GM21723 (cell line): ENCODE measurements around the gene ABHD2.
"Not testable (repeated sequence)": the region's sequence is repeated elsewhere in the genome, so short reads cannot be mapped to it uniquely, and the experiment has no call there.

ENCODE experiments used
- ATAC-seq: cut with Tn5 transposase; IDR thresholded peaks from one replicate; pipeline ENCODE4 v1.9.1; 2021; ENCODE audit warnings: mild to moderate bottlenecking, moderate library complexity; ENCODE audit not compliant: unreplicated experiment

Gene ABHD2

DNA sequence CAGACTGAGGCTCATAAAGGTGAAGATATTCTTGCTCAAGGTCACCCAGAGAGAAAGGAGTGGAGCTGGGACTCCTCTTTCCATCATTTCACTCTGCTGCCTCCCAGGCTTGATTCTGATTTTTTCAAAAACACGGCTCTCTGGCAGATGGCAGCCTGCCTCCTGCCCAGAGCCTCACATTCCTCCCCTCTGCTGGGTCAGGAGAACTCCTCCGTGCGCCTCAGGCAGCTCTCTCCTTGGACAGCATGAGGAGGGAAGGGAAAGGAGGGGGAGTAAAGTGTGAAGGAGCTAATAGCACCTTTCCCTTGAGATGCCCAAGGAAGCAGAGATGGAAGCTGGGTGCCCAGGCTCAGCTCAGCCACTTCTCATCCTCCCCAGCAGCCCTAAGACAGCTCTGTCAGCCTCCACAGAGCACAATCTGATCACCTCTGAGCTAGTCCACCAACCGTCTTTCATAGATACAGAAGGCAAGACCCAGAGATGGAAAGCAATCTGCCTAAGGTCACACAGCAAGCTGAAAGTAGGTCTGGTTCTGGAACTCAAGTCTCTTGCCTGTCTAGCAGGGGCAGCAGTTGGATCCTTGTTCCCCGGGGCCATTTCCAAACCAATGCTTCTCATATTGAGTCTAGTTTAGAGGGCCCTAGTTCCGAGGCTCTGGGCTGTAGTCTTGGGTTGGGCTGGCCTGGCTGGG lies 129.6 kb downstream of the ABHD2 start:
- no peak for ATAC-seq

GRCh38 chr15:89218531-89218930 lies 130.3 kb downstream of the ABHD2 start:
- no peak for ATAC-seq

DNA sequence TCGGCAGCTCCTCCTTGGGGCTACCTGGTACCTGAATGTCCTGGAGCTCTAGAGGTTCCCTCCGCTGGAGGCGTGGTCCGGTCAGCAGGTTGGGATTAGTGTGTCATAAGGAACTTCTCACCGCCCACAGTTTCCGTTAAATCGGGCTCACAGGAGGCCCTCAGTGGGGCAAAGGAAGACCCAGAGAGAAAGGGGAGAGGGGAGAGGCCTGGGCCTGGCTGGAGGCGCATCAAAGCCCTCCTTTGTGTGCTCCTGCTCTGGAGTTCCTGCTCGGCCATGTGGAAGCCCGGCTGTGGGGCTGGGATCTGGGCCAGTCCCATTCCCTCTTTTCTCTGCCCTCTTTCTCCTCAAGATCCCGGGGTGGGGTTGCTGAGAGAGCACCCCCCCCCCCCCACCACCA lies 133.3 kb downstream of the ABHD2 start, which contains the start of gene RLBP1:
TSS of gene RLBP1 (minus strand) at position 37 of the 400 bp plus-strand sequence. CDS start 2,604 bp downstream, outside the sequence.
- ATAC-seq, result no peak

DNA sequence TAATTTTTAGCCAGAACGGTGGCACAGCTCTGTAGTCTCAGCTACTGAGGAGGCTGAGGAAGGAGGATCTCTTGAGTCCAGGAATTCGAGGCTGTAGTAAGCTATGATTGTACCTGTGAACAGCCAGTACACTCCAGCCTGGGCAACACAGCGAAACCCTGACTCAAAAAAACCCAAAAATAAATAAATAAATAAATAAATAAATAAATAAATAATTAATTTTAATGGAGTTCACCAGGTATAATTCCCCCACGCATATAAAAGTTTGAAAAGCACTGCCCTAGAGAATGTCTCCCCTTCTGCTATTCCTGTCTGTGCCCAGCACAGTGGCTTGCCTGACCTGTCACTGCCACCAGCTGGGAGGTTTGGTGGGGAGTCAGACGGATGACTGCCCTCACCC lies 137.3 kb downstream of the ABHD2 start:
- no peak for ATAC-seq

- ATAC-seq, result no peak
These were observed 138.3 kb downstream of the ABHD2 start for GRCh38 chr15:89226359-89227221.

DNA sequence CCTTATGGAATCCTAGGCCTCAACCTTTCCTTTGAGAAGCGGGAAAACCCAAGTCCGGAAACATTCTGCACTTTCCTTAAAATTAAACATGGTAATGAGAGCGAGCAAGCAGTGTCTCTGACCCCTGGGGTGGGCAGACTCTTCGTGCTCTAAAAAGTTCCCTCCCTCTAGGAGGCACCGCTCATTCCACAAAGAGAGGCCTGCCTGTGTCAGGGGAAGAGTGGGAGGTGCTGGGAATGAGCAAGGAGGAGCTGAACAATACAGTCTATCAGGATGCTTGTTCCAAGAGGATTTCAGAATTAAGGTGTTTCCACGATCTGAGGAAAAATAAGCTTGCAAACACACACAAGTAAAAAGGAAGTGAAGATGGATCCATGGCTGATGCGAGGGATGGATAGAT lies 139.2 kb downstream of the ABHD2 start:
- ATAC-seq, result no peak

- no peak for ATAC-seq
These were observed 142.0 kb downstream of the ABHD2 start for GRCh38 chr15:89230277-89230676.

- no peak for ATAC-seq
These were observed 143.6 kb downstream of the ABHD2 start for GRCh38 chr15:89231832-89232231.

DNA sequence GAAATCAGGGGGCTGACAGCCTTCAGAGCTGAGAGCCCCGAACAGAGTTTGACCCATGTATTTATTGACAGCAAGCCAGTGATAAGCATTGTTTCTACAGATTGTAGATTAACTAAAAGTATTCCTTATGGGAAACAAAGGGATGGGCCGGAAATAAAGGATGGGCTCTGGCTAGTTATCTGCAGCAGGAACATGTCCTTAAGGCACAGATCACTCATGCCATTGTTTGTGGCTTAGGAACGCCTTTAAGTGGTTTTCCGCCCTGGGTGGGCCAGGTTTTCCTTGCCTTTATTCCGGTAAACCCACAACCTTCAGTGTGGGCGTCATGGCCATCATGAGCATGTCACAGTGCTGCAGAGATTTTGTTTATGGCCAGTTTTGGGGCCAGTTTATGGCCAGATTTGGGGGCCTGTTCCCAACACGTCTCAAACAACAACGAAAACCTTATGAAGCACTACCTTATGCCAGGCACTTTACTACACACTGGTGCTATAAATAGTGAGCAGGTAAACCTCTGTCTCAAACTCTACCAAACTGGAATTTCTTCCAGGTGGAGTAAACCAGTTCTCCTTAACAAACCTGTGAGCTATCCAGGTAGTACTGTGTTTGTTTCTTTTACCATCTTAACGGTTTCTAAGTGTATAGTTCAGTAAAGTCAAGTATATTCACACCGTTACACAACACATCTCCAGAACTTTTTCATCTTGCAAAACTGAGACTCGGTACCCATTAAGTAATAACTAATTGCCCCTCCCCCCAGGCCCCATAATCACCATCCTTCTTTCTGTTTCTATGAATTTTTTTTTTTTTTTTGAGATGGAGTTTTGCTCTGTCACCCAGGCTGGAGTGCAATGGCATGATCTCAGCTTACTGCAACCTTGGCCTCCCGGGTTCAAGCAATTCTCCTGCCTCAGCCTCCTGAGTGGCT lies 151.9 kb downstream of the ABHD2 start:
- not testable (repeated sequence) for ATAC-seq

DNA sequence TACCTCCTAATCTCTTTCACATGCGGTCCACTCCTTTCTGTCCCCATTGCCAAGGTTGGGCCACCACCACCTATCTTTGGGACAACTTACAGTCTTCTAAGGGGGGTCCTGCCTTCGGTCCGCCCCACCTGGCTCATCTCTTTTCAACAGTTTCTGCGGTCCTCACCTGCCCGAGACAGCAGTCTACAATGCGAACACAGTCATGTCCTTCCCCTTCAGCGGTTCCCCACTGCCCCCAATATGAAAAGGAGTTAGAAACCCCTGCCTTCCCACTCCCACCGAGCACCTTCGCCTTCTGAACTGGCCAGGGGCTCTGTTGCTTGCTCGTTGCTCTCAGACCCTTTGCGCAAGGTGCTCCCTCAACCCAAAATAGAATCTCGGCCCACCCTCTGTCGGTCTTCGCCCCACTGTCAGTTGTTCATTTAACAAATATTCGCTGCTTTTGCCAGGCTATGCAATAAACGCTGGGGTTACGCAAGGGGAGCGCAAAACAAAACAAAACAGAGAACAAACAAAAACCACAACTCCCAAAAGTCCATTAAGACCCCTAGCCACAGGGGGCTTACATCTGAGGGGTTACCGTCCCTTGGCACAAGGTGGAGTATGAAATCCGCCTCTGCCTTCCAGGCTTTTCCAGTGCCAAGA lies 154.9 kb downstream of the ABHD2 start:
- no peak for ATAC-seq

- ATAC-seq, result peak; percentile 93
These were observed 155.7 kb downstream of the ABHD2 start, which contains the start of gene FANCI for GRCh38 chr15:89243691-89244573. Gene FANCI, plus strand, starts transcription at chr15:89243979. Its CDS starts 3,669 bp downstream, at chr15:89247648.

DNA sequence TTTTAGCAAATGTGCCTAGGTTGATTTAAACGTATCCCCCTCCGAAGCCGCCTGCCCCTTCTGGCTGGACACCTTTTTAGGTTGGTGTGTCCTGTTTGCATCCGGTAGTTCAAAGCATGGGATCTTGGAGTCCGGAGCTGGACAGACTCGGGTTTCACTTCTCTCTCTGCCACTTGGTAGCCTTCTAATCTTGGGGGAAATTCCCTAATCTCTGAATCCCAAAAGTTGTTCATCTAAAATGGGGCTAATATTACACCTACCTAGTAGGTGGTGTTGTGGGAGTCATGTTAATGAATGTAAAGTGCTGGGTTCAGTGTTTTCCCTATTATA lies 156.3 kb downstream of the ABHD2 start:
- ATAC-seq, result peak; percentile 31

DNA sequence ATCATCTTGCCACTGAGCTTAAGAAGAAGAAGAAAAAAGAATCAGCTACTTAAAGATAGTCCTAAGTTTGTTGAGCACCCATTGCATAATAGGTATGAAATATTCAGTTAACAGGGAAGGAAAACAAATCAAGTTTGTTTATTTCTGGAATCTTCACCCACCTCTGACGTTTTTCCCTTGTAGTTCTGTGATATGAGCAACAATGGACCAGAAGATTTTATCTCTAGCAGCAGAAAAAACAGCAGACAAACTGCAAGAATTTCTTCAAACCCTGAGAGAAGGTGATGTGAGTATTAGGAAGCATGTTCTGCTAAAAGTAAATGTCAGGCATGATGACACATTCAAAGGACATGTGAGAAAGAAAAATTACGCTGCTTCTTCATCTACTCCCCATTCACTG lies 159.2 kb downstream of the ABHD2 start:
- ATAC-seq, result no peak

DNA sequence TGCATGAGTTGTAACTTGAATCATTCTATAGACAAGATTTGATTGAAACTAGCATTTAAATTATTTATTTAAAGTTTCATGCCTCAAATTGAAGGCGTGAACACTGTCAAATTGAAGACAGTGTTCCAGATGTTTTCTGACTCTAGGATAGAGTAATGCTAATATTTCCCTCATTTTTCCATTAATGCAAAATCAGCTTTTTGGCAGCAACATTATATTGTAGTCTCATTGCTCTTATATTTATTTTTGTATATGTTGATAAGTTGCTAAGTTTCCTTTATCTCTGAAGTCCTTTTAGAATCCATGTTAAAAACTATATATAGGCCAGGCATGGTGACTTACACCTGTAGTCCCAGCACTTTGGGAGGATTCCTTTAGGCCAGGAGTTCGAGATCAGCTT lies 160.3 kb downstream of the ABHD2 start:
- ATAC-seq, result no peak

- ATAC-seq, result not testable (repeated sequence)
These were observed 161.9 kb downstream of the ABHD2 start for GRCh38 chr15:89250142-89250541.
